SK-N-SH treated with all-trans-retinoic acid at 6 μM for 48 hours (cell line): ENCODE data around the gene EGFLAM.

Experiments used
- ESRRG ChIP-seq: fragments of 250-450 bp; sonication (Bioruptor Pico); IDR thresholded peaks from 2 replicates; pipeline ENCODE4 v1.6.1; 2021; ENCODE audit warnings: mild to moderate bottlenecking
- GLIS3 ChIP-seq: fragments of 250-450 bp; sonication (Bioruptor Pico); IDR thresholded peaks from 2 replicates; pipeline ENCODE4 v1.5.0; 2020; ENCODE audit warnings: mild to moderate bottlenecking, moderate library complexity
- ISL1 ChIP-seq: fragments of 250-450 bp; sonication (Bioruptor Pico); IDR thresholded peaks from 2 replicates; pipeline ENCODE4 v2.1.2; 2022; ENCODE audit warnings: mild to moderate bottlenecking, moderate library complexity
- OSR1 ChIP-seq: fragments of 250-450 bp; sonication (Bioruptor Pico); IDR thresholded peaks from 2 replicates; pipeline ENCODE4 v1.8.0; 2022; ENCODE audit warnings: moderate library complexity, mild to moderate bottlenecking, inconsistent platforms
- PATZ1 ChIP-seq: fragments of 250-450 bp; sonication (Bioruptor Pico); IDR thresholded peaks from 2 replicates; pipeline ENCODE4 v1.8.0; 2020; ENCODE audit warnings: mild to moderate bottlenecking, moderate library complexity, borderline replicate concordance
- POU6F1 ChIP-seq: fragments of 250-450 bp; sonication (Bioruptor Pico); IDR thresholded peaks from 2 replicates; pipeline ENCODE4 v1.8.0; 2021; ENCODE audit warnings: low read depth, mild to moderate bottlenecking, moderate library complexity, borderline replicate concordance
- RARB ChIP-seq: fragments of 250-450 bp; sonication (Bioruptor Pico); IDR thresholded peaks from 2 replicates; pipeline ENCODE4 v1.8.0; 2021; ENCODE audit warnings: mild to moderate bottlenecking, moderate library complexity
- TCF4 ChIP-seq: fragments of 250-450 bp; sonication (Bioruptor Pico); IDR thresholded peaks from 2 replicates; pipeline ENCODE4 v1.8.0; 2021; ENCODE audit warnings: mild to moderate bottlenecking, moderate library complexity, borderline replicate concordance
- TOX ChIP-seq: fragments of 250-450 bp; sonication (Bioruptor Pico); IDR thresholded peaks from 2 replicates; pipeline ENCODE4 v1.8.0; 2021; ENCODE audit warnings: mild to moderate bottlenecking, moderate library complexity, borderline replicate concordance
- ZFP3 ChIP-seq: fragments of 250-450 bp; sonication (Bioruptor Pico); IDR thresholded peaks from 2 replicates; pipeline ENCODE4 v1.5.0; 2020; ENCODE audit warnings: mild to moderate bottlenecking, moderate library complexity
- ZNF565 ChIP-seq: fragments of 450-650 bp; formaldehyde crosslinking; conservative IDR thresholded peaks from 2 replicates; pipeline ENCODE4 v1.5.0; 2020; ENCODE audit warnings: low read depth, mild to moderate bottlenecking, moderate library complexity
- ZNF70 ChIP-seq: fragments of 450-650 bp; formaldehyde crosslinking; IDR thresholded peaks from 2 replicates; pipeline ENCODE4 v1.5.0; 2020; ENCODE audit warnings: mild to moderate bottlenecking, moderate library complexity

GRCh38 chr5:38339446-38339845 lies 81.1 kb downstream of the EGFLAM start:
- no peak for TF ChIP-seq TOX (CRISPR knock-in tag)
- TF ChIP-seq ZFP3 (CRISPR knock-in tag): no peak
- no peak for TF ChIP-seq TCF4
- no peak for TF ChIP-seq GLIS3 (CRISPR knock-in tag)
- no peak for TF ChIP-seq OSR1
- TF ChIP-seq RARB (CRISPR knock-in tag): no peak
- no peak for TF ChIP-seq ZNF70 (CRISPR knock-in tag)
- no peak for TF ChIP-seq ISL1 (CRISPR knock-in tag)
- TF ChIP-seq ZNF565: no peak
- TF ChIP-seq POU6F1: no peak
- TF ChIP-seq ESRRG (CRISPR knock-in tag): no peak
- no peak for TF ChIP-seq PATZ1 (CRISPR knock-in tag)
